ENCODE results near the gene ARHGAP6.
"Not testable (repeated sequence)": the region's sequence is repeated elsewhere in the genome, so short reads cannot be mapped to it uniquely, and the experiment has no call there.

Gene ARHGAP6

GRCh38 chrX:11382930-11383329 is 282.8 kb downstream of the ARHGAP6 start:
- DNase-seq, result no peak

- DNase-seq, result no peak
These were observed 284.3 kb downstream of the ARHGAP6 start for GRCh38 chrX:11381464-11381863.

DNA sequence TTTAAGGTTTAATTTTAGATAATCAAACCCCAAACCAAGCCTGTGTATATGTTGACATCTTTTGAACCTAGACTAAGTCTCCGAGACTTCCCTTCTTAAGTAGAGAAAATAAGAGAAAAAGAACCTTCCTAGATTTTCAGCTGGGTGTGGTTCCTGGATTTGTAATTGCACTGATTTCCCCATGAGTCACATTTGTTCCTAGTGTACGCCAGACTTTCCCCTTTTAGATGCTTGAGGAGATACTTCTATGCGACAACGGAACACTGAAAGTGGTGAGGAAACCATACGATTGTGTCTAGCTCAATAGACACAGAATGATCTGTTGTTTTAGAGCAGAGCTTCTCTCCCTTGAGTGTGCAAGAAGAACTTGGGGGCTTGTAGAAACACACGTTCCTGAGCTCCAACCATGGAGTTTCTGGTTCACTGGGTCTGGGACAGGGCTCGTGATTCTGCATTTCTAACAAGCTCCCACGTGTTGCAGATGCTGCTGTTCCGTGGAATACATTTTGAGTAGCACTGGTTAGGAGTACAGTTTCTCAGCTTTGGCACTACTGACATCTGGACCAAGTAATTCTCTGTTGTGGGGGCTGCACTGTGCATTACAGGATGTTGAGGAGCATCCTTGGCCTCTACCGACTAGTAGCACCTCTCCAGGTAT is 285.4 kb downstream of the ARHGAP6 start:
- no peak for DNase-seq

- DNase-seq, result no peak
These were observed 289.6 kb downstream of the ARHGAP6 start for GRCh38 chrX:11376163-11376562.

DNA sequence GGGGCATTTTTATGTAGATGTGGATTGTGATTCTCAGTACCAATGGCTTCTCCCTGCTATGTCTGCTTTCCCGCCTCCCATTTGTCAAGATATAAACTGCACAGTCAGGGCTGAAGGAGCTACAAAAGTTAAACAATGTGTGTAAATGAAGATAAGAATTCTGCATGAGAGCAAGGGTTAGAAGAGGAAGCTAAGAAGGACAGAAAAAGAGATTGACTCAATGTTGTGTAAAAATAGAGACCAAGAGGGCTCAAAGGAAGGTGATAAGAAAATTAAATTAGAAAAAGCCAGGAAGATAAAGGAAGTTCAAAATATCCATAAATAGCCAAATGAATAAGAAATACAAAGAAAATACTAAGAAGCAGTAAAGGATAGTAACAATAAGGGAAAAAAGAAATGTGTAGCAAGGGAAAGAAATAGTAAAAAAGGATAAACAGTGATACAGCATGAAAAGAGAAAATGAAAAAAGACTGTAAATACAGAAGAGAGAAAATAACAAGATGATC is 290.1 kb downstream of the ARHGAP6 start:
- no peak for DNase-seq

- DNase-seq, result no peak
These were observed 291.1 kb downstream of the ARHGAP6 start for GRCh38 chrX:11374570-11374969.

DNA sequence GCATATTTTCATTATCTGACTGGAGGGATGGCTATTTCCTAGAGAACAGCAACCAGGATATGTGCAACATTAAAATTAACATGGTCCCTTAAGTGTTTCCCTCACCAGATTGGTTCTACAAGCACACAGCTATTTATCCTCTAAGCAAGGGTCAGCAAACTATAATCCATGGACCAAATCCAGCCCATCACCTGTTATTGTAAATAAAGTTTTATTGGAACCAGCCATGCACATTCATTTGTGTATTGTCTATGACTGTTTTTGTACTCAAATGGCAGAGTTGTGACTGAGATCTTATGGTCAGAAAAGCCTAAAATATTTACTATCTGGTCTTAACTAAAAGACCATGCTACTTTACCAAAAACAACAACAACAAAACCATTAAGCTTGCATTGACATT is 294.6 kb downstream of the ARHGAP6 start:
- DNase-seq, result no peak

DNA sequence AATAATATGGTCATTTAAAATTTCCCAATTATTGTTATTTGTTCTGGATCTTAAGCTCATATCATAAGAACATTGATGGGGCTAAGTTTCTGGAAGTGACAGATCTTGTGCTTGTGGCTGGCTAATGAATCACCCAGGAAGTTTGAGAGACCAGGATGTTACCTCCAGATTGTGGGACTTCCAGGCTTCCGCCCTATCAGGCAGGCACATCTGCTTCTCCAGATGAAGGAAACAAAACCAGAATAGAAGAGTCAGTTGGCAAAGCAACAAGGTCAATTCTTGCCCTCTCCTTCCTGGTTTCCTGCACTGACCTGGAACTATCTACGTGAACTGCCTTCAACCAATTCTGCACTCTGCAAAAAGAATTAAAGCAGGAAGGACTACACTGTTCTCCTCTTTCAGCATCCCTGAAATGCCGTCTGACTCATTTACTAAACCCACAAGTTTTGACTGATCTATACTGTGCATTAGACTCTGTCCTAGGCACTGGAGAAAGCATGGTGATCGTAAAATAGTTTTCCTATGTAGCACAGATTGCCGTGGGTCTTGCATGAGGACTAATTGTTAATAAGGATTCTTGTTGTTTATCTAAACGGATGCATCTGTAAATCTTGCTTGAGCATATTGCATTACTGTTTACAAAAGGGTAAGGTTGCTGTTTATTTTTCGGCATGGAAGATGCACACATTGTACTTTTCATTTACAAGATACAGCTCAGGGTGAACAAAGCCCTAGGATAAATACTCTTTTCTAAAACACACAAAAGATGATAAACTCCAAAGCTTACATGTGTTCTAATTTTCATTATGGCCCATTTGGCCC is 297.9 kb downstream of the ARHGAP6 start:
- DNase-seq, result no peak

GRCh38 chrX:11366998-11367595 is 298.6 kb downstream of the ARHGAP6 start:
- no peak for DNase-seq

DNA sequence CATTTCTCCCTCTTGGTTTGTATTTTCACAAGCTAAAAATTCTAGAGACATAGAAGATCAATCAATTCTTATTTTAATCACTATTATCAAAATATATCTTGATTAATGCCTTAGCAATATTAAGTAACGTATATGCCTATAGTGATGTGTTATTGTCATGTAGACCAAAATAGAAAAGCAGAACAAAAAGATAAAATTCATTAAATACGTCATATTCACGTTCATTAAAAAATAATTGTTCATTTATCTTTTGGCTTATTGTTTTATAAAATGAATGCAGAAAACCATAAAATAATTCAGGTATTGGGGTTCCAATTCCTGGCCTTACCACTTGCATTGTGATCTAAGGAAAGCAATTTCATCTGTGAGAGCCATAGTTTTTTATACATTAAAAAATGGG is 300.3 kb downstream of the ARHGAP6 start:
- DNase-seq, result no peak

DNA sequence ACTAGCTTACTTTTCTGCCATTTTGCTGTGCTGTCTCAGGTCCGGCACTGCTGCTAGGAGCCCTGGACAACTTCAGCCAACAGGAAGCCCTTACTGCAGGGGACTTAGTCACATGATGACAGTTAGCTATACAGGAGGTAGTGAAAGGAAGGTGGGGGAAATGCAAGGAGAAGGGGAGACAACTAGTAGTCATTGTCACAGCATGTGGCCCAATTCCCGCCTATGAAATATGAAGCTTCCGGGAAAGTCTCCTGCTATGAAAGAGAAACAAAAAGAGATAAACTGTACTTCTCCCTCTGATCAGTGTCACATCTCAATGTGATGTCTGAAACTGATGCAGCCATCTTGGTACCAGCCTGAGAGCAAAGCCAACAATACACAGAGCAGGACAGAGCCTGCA is 300.9 kb downstream of the ARHGAP6 start:
- DNase-seq, result no peak

GRCh38 chrX:11363825-11364224 is 301.9 kb downstream of the ARHGAP6 start:
- DNase-seq, result not testable (repeated sequence)

DNA sequence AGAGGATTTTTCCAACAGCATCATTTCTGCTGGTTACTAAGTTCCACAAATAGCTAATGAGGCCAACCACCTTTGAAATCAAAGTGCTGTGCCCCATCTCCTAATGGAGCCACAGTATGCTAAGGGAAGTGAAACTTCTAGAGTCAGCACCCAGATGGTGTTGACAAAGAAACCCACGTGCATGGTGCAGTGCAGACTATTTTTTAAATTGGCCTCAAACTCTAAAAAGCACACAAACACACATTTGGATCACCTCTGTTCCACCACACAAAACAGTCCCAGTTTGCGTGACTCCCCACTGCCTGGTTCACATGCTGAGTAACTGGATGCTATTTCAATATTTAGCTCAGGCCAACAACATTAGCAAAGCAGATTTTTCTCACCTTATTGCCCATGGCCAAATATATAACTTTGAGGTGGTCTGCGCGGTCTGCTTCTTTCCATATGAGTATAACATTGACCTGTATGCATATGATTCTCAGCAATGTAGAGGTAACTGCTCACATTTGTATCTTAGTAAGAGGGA is 302.6 kb downstream of the ARHGAP6 start:
- no peak for DNase-seq

- not testable (repeated sequence) for DNase-seq
These were observed 304.1 kb downstream of the ARHGAP6 start for GRCh38 chrX:11361666-11362065.

GRCh38 chrX:11355944-11356343 is 309.8 kb downstream of the ARHGAP6 start:
- DNase-seq, result not testable (repeated sequence)

GRCh38 chrX:11355259-11355909 is 310.3 kb downstream of the ARHGAP6 start:
- no peak for DNase-seq

DNA sequence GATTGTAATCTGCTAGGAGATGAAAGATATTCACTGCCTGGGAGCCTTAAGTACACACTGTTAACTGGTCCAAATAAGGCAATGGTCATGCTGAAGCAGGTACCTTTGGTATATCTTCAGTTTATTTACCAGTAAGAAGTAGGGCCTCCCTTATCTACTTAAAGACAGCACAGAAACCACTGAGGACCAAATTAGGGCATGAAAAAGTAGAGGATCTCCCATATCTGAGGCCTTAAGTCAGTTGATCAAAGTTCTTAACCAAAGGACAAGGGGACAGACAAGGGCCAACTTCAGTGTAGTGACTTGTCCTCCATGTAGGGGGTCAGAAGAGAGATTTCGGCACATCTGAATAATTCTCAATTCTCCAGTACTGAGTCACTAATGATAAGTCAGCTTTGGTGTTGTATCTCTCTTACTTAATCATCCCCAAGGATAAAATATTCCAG is 313.4 kb downstream of the ARHGAP6 start:
- DNase-seq, result no peak

- DNase-seq, result no peak
These were observed 314.1 kb downstream of the ARHGAP6 start for GRCh38 chrX:11351375-11352295.

DNA sequence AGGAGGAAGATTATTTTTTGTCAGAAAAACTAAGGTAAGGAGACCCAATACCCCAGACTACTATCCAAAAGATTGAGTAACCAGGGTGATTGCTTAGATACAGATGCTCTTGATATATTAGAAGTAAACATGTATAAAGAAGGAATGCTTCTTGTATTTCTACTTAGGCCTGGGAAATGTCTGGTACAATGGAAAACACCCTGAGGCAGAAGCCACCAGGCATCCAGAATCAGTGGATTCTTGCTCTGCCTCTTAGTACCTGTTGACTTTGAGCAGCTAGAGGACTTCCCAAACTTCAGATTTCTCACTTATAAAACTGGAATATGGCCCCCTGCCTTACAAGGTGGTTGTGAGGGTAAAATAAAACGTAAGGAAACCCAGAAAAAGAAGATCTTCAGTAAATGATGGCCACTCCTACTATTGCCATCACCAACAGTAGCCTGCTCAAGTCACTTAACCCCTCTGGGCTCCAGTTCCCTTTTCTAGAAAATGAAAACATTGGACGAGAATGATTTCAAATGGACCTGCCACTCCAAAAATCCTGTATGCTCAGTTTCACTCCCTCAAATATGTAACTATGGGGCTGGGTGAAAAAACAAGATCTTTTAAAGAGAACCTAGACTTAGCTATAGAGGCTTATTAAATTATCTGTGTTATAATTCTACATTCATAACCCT is 315.9 kb downstream of the ARHGAP6 start:
- DNase-seq, result no peak

DNA sequence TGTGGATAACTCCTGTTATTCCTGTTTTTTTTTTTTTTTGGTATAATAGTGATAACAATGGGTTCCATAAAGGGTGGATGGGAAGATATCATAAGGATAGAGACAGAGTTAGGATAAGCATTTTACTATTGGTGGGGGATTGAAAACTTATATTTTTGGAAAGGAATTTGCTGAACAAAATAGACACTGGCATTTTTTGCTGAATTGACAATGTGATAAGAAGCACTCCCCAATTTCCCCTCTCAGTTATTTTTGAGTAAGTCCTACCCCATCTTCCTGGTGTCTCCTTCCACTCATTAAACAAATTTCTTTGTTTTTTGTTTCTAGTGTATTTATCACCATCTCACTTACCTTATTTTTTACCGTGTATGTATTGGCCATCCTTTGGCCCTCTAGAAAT is 316.7 kb downstream of the ARHGAP6 start:
- no peak for DNase-seq

DNA sequence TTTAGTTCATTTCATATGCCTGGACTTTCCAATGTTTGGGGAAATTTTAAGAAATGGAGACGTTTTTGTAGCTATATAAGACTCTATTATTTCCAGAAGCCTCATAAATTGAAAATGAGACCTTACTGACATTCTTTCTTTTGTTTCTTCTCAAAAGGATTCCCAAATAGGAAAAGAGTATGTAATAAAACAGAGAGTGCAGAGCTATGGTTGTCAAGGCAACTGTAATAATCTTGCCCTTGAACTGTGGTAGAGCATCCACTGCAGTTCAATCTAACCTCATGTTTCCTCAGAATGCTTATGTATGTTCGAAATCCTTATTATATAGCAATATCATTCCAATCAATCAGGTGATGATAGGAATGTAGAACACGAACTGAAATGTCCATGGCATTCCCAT is 318.4 kb downstream of the ARHGAP6 start:
- no peak for DNase-seq
